GM12865 (cell line): ENCODE measurements around the gene GRID1.

Experiments used
- DNase-seq: peaks from one replicate; pipeline ENCODE4 v3.0.0; 2010; ENCODE audit warnings: low read depth
- H3K4me3 ChIP-seq: 2 replicates; pipeline ENCODE4 v1.5.1; 2011; ENCODE audit warnings: mild to moderate bottlenecking, low read depth, low read length, control low read depth
- CTCF ChIP-seq: IDR thresholded peaks from 2 replicates; pipeline ENCODE4 v1.5.1; 2011; ENCODE audit warnings: low read length, control low read depth, low read depth, inconsistent platforms; ENCODE audit not compliant: insufficient read depth; ENCODE audit errors: missing control alignments

The GRID1 gene

GRCh38 chr10:86075512-86075911, 291.1 kb downstream of the GRID1 start:
- no peak for TF ChIP-seq CTCF
- no peak for DNase-seq
- no peak overlapping the region for H3K4me3 ChIP-seq

GRCh38 chr10:86074294-86074693, 292.3 kb downstream of the GRID1 start:
- no peak for DNase-seq
- TF ChIP-seq CTCF: no peak
- H3K4me3 ChIP-seq: no peak overlapping the region

- DNase-seq: no peak
- TF ChIP-seq CTCF: no peak
- no peak overlapping the region for H3K4me3 ChIP-seq
These were observed 293.2 kb downstream of the GRID1 start for GRCh38 chr10:86073199-86073977.

- no peak for TF ChIP-seq CTCF
- no peak overlapping the region for H3K4me3 ChIP-seq
- no peak for DNase-seq
These were observed 294.2 kb downstream of the GRID1 start for GRCh38 chr10:86072413-86072812.

- no peak overlapping the region for H3K4me3 ChIP-seq
- TF ChIP-seq CTCF: no peak
- DNase-seq: no peak
These were observed 294.8 kb downstream of the GRID1 start for GRCh38 chr10:86071758-86072157.

GRCh38 chr10:86071145-86071544, 295.4 kb downstream of the GRID1 start:
- no peak for TF ChIP-seq CTCF
- DNase-seq: no peak
- no peak overlapping the region for H3K4me3 ChIP-seq

GRCh38 chr10:86070278-86070677, 296.3 kb downstream of the GRID1 start:
- no peak for TF ChIP-seq CTCF
- DNase-seq: no peak
- no peak overlapping the region for H3K4me3 ChIP-seq
